Gastroesophageal sphincter (tissue), 3 donors: ENCODE measurements around the gene ZNRD2.

ENCODE experiments used
- CTCF ChIP-seq, 4 experiments: fragments of 200-600 bp in 2 of 4; fragments of 450-650 bp in 2 of 4; sonication (generic) in 1 of 4; IDR thresholded peaks; one replicate each; pipeline ENCODE4 v1.5.1; 2017 to 2019; ENCODE audit warnings: antibody characterized with exemption in 4 of 4, mild to moderate bottlenecking in 2 of 4, moderate library complexity in 2 of 4
- EP300 ChIP-seq: sonication (generic); formaldehyde crosslinking; IDR thresholded peaks from one replicate; pipeline ENCODE4 v1.6.1; 2017; ENCODE audit warnings: antibody characterized with exemption, mild to moderate bottlenecking
- POLR2A ChIP-seq, 2 donors: fragments of 450-650 bp; IDR thresholded peaks; one replicate each; pipeline ENCODE4 v1.6.1; 2017; ENCODE audit warnings: antibody characterized with exemption in 2 of 2, mild to moderate bottlenecking in 2 of 2, moderate library complexity in 1 of 2
- POLR2AphosphoS5 ChIP-seq: sonication (generic); formaldehyde crosslinking; IDR thresholded peaks from one replicate; pipeline ENCODE4 v1.6.1; 2017; ENCODE audit warnings: antibody characterized with exemption

- no peak for TF ChIP-seq POLR2A (IDR thresholded peaks at IDR 0.05)
- TF ChIP-seq CTCF (IDR thresholded peaks at IDR 0.05), result no peak
- no peak for TF ChIP-seq EP300
- no peak for TF ChIP-seq POLR2AphosphoS5
Observed at GRCh38 chr11:65546217-65546958, 23.9 kb upstream of the ZNRD2 start.
